ENCODE data around the gene DLGAP4. TPM values are rescaled to one million over a fixed set of nuclear protein-coding genes. Genes with fewer than 3 reads are reported as not detected.
"Not testable (repeated sequence)": the region's sequence is repeated elsewhere in the genome, so short reads cannot be mapped to it uniquely, and the experiment has no call there.

The DLGAP4 gene
- total and polyA plus RNA-seq, 2 of the 8 experiments (the other 6 are each of a cell fraction or from before 2014, with no cell fraction given): 41.2 to 57.2 TPM

- H3K79me2 ChIP-seq (ENCODE audit: control insufficient read depth in 1 of 2, insufficient read depth in 2 of 2, low read length in 2 of 2); H3K14ac ChIP-seq (ENCODE audit: insufficient read length); H3K4me2 ChIP-seq (ENCODE audit: insufficient read depth in 1 of 2, low read depth in 2 of 2, low read length in 2 of 2); H4K91ac ChIP-seq (replicated peaks; ENCODE audit: insufficient read length, low read length); H2BK12ac ChIP-seq (ENCODE audit: low read depth, low read length); H2AFZ ChIP-seq (ENCODE audit: low read length); H2AK5ac ChIP-seq (ENCODE audit: low read depth, low read length); H2BK120ac ChIP-seq (replicated peaks; ENCODE audit: low read depth, low read length); H3K9ac ChIP-seq (replicated peaks in 1 of 4; ENCODE audit: extremely low read depth in 1 of 4, low read depth in 3 of 4, low read length in 3 of 4); H3K27me3 ChIP-seq (replicated peaks in 1 of 4; ENCODE audit: control insufficient read depth in 3 of 4, extremely low read depth in 1 of 4, insufficient read depth in 3 of 4, low read length in 3 of 4); H2BK15ac ChIP-seq (ENCODE audit: low read length); H3K23ac ChIP-seq (ENCODE audit: insufficient read length); H3K18ac ChIP-seq (ENCODE audit: extremely low read depth, low read length); H3K4ac ChIP-seq (replicated peaks; ENCODE audit: insufficient read length, low read depth, low read length); H2BK5ac ChIP-seq (ENCODE audit: low read depth, low read length); H3K4me3 ChIP-seq (ENCODE audit: extremely low read depth in 1 of 4, insufficient read depth in 2 of 4, low read depth in 3 of 4, low read length in 4 of 4); H3K36me3 ChIP-seq (ENCODE audit: control insufficient read depth in 2 of 4, insufficient read depth in 4 of 4, low read length in 3 of 4); DNase-seq (ENCODE audit: low read depth in 1 of 2, low spot score in 2 of 2); H4K20me1 ChIP-seq (replicated peaks in 1 of 2; ENCODE audit: control insufficient read depth in 1 of 2, insufficient read depth in 2 of 2, low read length in 2 of 2); H3K23me2 ChIP-seq (ENCODE audit: low read depth, low read length); H4K5ac ChIP-seq (ENCODE audit: insufficient read length, low read depth, low read length); H2BK20ac ChIP-seq (ENCODE audit: low read length); H3K56ac ChIP-seq (replicated peaks; ENCODE audit: insufficient read length, low read depth, low read length); H4K8ac ChIP-seq (ENCODE audit: extremely low read depth, insufficient read depth, low read length); H3K9me3 ChIP-seq (ENCODE audit: insufficient read depth in 2 of 2, low read depth in 1 of 2, low read length in 1 of 2); POLR2A ChIA-PET (ENCODE audit: partially characterized antibody); H3K79me1 ChIP-seq (ENCODE audit: low read depth, low read length); H3K27ac ChIP-seq (ENCODE audit: low read depth, low read length); H3K4me1 ChIP-seq (replicated peaks in 1 of 4; ENCODE audit: control insufficient read depth in 3 of 4, insufficient read depth in 4 of 4, low read length in 3 of 4); FAIRE-seq: not testable (repeated sequence)
- 79% methylated on average over 1 of the region's 1 CpG; no CpG with 5 or more reads in 1 of the 2 experiments for WGBS, 2 experiments (ENCODE audit: extremely low coverage in 1 of 2, insufficient coverage in 1 of 2, insufficient read length in 1 of 2, insufficient replicate concordance in 2 of 2, low coverage in 1 of 2, low lambda C conversion rate in 2 of 2, missing lambda C conversion rate in 1 of 2)
- CTCF ChIA-PET (ENCODE audit: partially characterized antibody): interaction anchor here (1.4 to 4.2 kb wide), 4 partner anchors 12 to 59 kb away, joined by 5 to 17 read pairs (median 6); no protein-coding TSS in a partner anchor
These were observed 73.8 kb downstream of the DLGAP4 start for GRCh38 chr20:36379914-36380313.

Measured in H1 (cell line).